ENCODE measurements around the gene IFNK.

DNA sequence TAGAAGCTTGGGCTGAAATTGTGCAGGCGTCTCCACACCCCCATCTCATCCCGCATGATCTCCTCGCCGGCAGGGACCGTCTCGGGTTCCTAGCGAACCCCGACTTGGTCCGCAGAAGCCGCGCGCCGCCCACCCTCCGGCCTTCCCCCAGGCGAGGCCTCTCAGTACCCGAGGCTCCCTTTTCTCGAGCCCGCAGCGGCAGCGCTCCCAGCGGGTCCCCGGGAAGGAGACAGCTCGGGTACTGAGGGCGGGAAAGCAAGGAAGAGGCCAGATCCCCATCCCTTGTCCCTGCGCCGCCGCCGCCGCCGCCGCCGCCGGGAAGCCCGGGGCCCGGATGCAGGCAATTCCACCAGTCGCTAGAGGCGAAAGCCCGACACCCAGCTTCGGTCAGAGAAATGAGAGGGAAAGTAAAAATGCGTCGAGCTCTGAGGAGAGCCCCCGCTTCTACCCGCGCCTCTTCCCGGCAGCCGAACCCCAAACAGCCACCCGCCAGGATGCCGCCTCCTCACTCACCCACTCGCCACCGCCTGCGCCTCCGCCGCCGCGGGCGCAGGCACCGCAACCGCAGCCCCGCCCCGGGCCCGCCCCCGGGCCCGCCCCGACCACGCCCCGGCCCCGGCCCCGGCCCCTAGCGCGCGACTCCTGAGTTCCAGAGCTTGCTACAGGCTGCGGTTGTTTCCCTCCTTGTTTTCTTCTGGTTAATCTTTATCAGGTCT lies 49.0 kb downstream of the IFNK start, which contains the start of gene C9orf72:
- TF ChIP-seq CTCF (IDR thresholded peaks at IDR 0.05; ENCODE audit: low read depth, low read length): no peak
- TF ChIP-seq EZH2phosphoT487 (IDR thresholded peaks at IDR 0.05; ENCODE audit: low read depth): no peak

Measured in OCI-LY3 (cell line).